ENCODE results near the gene RAB33A. TPM values are rescaled to one million over a fixed set of nuclear protein-coding genes. Genes with fewer than 3 reads are reported as not detected.
A peak's percentile ranks its signal among the peaks of the same experiment; 100 is the strongest.

Gene RAB33A
- total and polyA plus RNA-seq, 2 donors (not counting 1 experiment from before 2014, with no cell fraction given): 2.4 to 5.4 TPM

GRCh38 chrX:130162094-130162735 is 9.5 kb upstream of the RAB33A start:
- Mint-ChIP-seq H3K4me1 (peaks cover 26% of the 10 kb centered on the region), H3K4me3 (no peak overlapping the region), H3K27me3 (no peaks in the 10 kb centered on the region), H3K9me3 (ENCODE audit: insufficient read depth) (no peaks in the 10 kb centered on the region), H3K27ac (no peak overlapping the region)
- Histone ChIP-seq H3K27ac (ENCODE audit: low read length in 2 of 2) (no peak overlapping the region), H3K4me3 (ENCODE audit: control extremely low read depth in 1 of 5, extremely low read depth in 1 of 5, insufficient read depth in 1 of 5, low read depth in 2 of 5, low read length in 4 of 5) (no peak overlapping the region), H3K36me3 (replicated peaks in 1 of 2; ENCODE audit: control extremely low read depth in 1 of 2, control insufficient read depth in 1 of 2, extremely low read depth in 1 of 2, insufficient read depth in 2 of 2, low read length in 1 of 2) (peaks cover 0 to 2% of the 10 kb centered on the region in 2 experiments), H3K27me3 (replicated peaks in 1 of 4; ENCODE audit: control extremely low read depth in 1 of 4, control insufficient read depth in 3 of 4, insufficient read depth in 4 of 4, low read length in 3 of 4) (no peaks in the 10 kb centered on the region), H3K79me2 (ENCODE audit: control insufficient read depth, insufficient read depth, low read length) (peaks cover 14% of the 10 kb centered on the region), H3K4me1 (ENCODE audit: control insufficient read depth in 2 of 2, insufficient read depth in 2 of 2, low read length in 2 of 2) (peaks cover 13 to 17% of the 10 kb centered on the region in 2 donors), H3K4me2 (replicated peaks; ENCODE audit: low read depth, low read length, poor library complexity, severe bottlenecking) (no peak overlapping the region), H3K9me3 (ENCODE audit: control extremely low read depth in 1 of 3, control insufficient read depth in 2 of 3, insufficient read depth in 1 of 3, low read length in 2 of 3) (no peaks in the 10 kb centered on the region), H4K20me1 (ENCODE audit: control insufficient read depth, insufficient read depth, low read length, poor library complexity, severe bottlenecking) (no peaks in the 10 kb centered on the region), H3K9ac (ENCODE audit: low read length) (no peak overlapping the region), H2AFZ (ENCODE audit: insufficient read depth, low read depth, low read length, poor library complexity, severe bottlenecking) (no peak overlapping the region)
- no peak for ATAC-seq (ENCODE audit: low read depth)
- POLR2A ChIA-PET: no interaction called here
- TF ChIP-seq EZH2 (IDR thresholded peaks at IDR 0.05; ENCODE audit: borderline replicate concordance, insufficient read depth, low read depth, low read length, poor library complexity, severe bottlenecking) (no peak), CTCF (IDR thresholded peaks at IDR 0.05) (no peak)
- WGBS (ENCODE audit: insufficient coverage): no CpG with 5 or more reads among the region's 6 CpGs
- intact Hi-C loops (cut with micrococcal nuclease): no loop called here
- CTCF ChIA-PET: interaction anchor here (0.8 to 1.0 kb wide), 3 partner anchors 40 to 81 kb away, joined by 3 read pairs; no protein-coding TSS in a partner anchor
- no peak for DNase-seq

GRCh38 chrX:130163398-130163797 is 8.4 kb upstream of the RAB33A start:
- no peaks in the 10 kb centered on the region for H3K9me3 Mint-ChIP-seq (ENCODE audit: insufficient read depth)
- peaks cover 14% of the 10 kb centered on the region for H3K79me2 ChIP-seq (ENCODE audit: control insufficient read depth, insufficient read depth, low read length)

More at GRCh38 chrX:130163398-130163797, 8.4 kb upstream of the RAB33A start:
- Histone ChIP-seq H3K4me3 (ENCODE audit: control extremely low read depth in 1 of 5, extremely low read depth in 1 of 5, insufficient read depth in 1 of 5, low read depth in 2 of 5, low read length in 4 of 5) (no peak overlapping the region), H2AFZ (ENCODE audit: insufficient read depth, low read depth, low read length, poor library complexity, severe bottlenecking) (no peak overlapping the region), H3K27me3 (replicated peaks in 1 of 4; ENCODE audit: control extremely low read depth in 1 of 4, control insufficient read depth in 3 of 4, insufficient read depth in 4 of 4, low read length in 3 of 4) (no peaks in the 10 kb centered on the region), H3K9me3 (ENCODE audit: control extremely low read depth in 1 of 3, control insufficient read depth in 2 of 3, insufficient read depth in 1 of 3, low read length in 2 of 3) (no peaks in the 10 kb centered on the region), H3K4me2 (replicated peaks; ENCODE audit: low read depth, low read length, poor library complexity, severe bottlenecking) (no peak overlapping the region), H3K4me1 (ENCODE audit: control insufficient read depth in 2 of 2, insufficient read depth in 2 of 2, low read length in 2 of 2) (peaks cover 13 to 17% of the 10 kb centered on the region in 2 donors), H3K9ac (ENCODE audit: low read length) (no peak overlapping the region), H3K27ac (ENCODE audit: low read length in 2 of 2) (no peak overlapping the region), H3K36me3 (replicated peaks in 1 of 2; ENCODE audit: control extremely low read depth in 1 of 2, control insufficient read depth in 1 of 2, extremely low read depth in 1 of 2, insufficient read depth in 2 of 2, low read length in 1 of 2) (peaks cover 0 to 2% of the 10 kb centered on the region in 2 experiments), H4K20me1 (ENCODE audit: control insufficient read depth, insufficient read depth, low read length, poor library complexity, severe bottlenecking) (no peaks in the 10 kb centered on the region)
- Mint-ChIP-seq H3K4me1 (peaks cover 26% of the 10 kb centered on the region), H3K27ac (peak overlapping the region; percentile 15), H3K27me3 (no peaks in the 10 kb centered on the region), H3K4me3 (no peak overlapping the region)
- no peak for TF ChIP-seq EZH2 (IDR thresholded peaks at IDR 0.05; ENCODE audit: borderline replicate concordance, insufficient read depth, low read depth, low read length, poor library complexity, severe bottlenecking)
- TF ChIP-seq CTCF (IDR thresholded peaks at IDR 0.05): no peak
- no peak for ATAC-seq (ENCODE audit: low read depth)
- DNase-seq: no peak
- WGBS (ENCODE audit: insufficient coverage): no CpG with 5 or more reads among the region's 2 CpGs
- intact Hi-C loops (cut with micrococcal nuclease): no loop called here
- CTCF ChIA-PET: interaction anchor here (1.0 to 2.3 kb wide), 2 partner anchors 82 to 83 kb away, joined by 3 to 8 read pairs; no protein-coding TSS in a partner anchor
- POLR2A ChIA-PET: interaction anchor here (0.7 kb wide), 1 partner anchor 20 kb away, joined by 4 read pairs; no protein-coding TSS in a partner anchor
